Measurements from ENCODE around the gene SLC34A1.
A peak's percentile ranks its signal among the peaks of the same experiment; 100 is the strongest.

The SLC34A1 gene

GRCh38 chr5:177447066-177447610, 62.9 kb downstream of the SLC34A1 start:
- DNase-seq = peak; percentile 81

GRCh38 chr5:177447611-177448243, 63.5 kb downstream of the SLC34A1 start:
- DNase-seq = no peak
